Measurements from ENCODE around the gene KLHL2.
A peak's percentile ranks its signal among the peaks of the same experiment; 100 is the strongest.
"Not testable (repeated sequence)": the region's sequence is repeated elsewhere in the genome, so short reads cannot be mapped to it uniquely, and the experiment has no call there.

The KLHL2 gene

DNA sequence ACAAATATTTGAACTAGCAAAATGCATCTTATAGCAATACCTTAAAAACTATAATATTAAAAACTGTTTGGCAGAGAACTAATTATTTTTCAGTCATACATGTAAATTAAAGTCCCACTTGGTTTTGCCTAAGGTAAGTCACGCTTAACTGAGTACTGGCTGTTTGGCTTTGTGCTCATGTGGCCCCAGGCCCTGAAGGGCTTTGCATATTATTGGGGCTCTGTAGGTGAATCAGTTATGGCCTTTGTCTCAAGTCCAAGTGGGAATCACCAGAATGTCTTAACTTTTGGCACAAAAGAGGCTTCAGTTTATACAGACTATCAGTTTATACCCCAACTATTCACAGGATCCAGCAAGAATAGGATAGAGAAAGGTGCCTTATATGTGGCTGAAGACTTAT, 29.5 kb downstream of the KLHL2 start:
- not testable (repeated sequence) for DNase-seq

DNA sequence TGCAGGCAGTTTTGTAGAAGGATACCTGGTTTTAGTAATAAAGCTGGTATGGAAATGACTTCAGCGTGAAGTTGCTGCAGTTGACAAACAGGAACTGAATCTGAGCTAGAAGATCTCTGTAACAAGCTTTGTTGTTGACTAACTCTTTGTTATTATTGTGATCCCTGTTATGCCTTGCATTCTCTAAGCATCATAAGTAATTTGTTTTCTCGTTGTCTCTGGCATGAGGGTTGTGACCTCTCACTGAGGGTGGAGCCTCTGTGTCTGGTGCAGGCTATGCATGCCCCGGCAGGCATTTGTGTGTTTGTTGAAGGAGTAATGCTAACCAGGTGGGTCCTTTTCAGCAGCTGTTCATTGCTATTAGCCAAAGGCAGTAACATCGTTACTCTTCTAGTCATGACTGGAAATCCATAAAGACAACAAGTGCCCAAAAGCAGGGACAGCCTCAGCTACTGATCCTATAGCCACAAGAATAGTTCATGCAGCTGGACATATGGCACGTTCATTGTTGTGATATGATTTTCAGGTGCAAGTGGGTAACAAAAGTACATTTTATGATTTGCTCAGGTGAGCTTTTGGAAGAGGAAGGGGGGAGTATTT, 30.8 kb downstream of the KLHL2 start:
- DNase-seq: peak in 1 of 2 donors; percentile 27

GRCh38 chr4:165240761-165241160, 33.4 kb downstream of the KLHL2 start:
- DNase-seq: not testable (repeated sequence)

DNA sequence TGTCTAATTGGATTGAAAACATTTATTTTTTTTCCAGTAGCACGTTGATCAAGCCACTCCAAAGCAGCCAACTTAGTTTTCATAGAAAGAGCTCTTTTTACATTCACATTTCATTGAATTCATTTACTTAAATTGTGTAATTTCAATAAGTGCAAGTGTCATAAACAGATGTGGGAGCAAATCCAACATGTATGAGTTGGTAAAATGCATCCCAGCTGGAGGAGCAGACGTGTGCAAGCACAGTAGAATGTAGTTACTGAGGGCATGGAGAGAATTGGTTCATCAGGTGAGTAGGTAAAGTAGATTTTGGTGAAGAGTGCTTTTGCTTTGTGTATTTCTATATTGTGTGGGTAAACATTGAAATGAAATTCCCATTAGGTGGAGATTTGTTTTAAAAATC, 36.8 kb downstream of the KLHL2 start:
- DNase-seq: not testable (repeated sequence)

GRCh38 chr4:165244587-165245186, 37.3 kb downstream of the KLHL2 start:
- not testable (repeated sequence) for DNase-seq

- peak in 1 of 2 donors; percentile 12 for DNase-seq
These were observed 40.7 kb downstream of the KLHL2 start for GRCh38 chr4:165248102-165248501.

DNA sequence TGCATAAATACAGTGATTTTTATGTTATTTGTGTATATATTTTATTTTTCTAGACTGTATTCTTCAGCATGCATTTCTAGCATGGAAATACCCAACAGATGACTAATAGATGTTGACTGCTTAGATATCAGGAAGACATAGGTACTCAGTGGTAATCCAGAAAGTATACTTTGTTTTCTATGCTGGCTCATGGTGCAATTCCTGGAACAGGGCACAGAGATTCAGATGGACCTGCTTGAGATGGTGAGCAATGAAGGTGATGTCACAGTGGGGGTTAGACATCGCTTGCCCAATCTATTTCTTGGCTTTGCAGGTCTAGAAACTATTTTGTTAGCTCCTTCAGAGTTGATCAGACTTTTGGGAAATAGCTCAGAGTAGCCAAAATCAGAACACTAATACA, 41.5 kb downstream of the KLHL2 start:
- not testable (repeated sequence) for DNase-seq

DNA sequence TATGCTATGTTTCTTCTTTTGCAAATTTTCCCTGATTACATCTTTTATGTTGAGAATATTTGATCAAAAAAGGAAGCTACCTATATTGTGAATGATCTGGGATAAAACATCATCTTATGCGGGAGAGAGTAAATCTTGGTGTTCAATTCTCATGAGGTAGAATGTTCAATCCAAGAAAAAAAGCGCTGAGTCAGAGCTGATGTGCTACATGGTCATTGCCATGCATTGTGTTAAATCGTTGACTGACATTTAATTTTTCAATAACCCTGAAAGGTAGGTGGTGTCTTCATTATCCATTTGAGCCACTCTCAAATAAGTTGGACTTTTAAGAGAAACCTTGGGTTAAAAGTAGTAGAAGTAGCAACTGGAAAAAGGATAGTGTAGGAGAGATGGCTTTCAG, 47.4 kb downstream of the KLHL2 start:
- not testable (repeated sequence) for DNase-seq

- peak; percentile 73 to 82 for DNase-seq
These were observed 48.1 kb downstream of the KLHL2 start for GRCh38 chr4:165255439-165255838.

DNA sequence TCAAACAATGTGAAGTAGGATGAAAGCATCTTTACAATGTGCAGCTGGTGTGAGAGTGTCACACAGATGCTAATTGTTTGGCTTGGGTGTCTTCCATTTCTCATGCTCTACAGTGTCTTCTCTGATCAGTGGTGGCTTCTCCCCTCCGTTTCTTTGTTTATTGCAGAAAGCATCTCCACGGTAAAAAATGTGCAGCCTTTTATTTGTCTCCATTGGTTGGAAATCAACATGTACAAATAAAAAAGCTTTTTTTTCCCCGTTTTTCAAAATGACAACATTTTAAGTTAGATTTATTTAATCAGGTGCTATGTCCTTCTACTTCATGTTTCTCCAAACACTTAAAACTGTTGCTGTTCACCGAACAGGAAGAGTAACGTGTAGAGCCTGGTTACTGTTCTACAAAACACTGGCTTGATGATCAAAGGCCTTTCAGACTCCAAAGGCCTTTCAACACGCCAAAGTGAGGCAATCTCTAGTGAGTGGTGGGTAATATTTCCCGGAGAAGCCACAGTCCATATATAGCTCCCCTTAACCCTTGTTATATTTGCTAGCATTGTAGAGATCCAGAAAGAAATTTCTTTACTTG, 48.8 kb downstream of the KLHL2 start:
- DNase-seq: not testable (repeated sequence)

DNA sequence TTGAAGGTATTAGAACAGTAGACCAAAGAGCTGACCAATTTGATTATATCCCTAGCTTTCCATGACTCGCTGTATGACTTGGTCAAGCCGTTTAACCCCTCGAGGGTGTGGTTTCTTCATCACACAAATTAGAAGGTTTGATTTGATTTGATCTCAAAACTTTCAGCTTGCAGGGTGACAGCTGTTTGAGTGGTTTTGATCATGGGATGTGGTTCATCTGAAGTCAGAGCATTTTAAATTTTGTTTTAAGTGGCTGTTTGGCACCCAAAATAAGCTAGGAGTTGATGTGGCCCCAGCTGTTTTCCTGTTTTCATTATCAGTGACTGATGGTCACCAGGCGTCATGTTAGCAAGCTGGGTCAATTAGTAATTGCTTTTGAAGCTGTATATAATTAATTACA, 52.4 kb downstream of the KLHL2 start:
- DNase-seq: not testable (repeated sequence)

DNA sequence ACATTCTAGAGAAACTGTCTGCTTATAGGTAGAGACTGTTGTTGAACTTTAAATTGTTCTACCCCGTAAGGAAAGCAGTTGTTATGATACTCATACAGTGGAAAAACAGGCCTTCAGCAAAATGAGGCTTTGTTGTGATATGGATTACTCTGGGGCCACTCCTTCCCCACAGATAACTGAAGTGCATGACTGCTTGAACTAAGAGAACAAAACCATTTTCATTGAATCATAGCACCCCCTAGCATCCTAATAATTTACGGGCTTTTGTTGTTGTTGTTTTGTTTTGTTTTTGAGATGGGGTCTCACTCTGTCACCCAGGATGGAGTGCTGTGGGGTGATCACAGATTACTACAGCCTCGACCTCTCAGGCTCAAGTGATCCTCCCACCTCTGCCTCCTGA, 54.9 kb downstream of the KLHL2 start:
- not testable (repeated sequence) for DNase-seq

GRCh38 chr4:165263466-165263865, 56.1 kb downstream of the KLHL2 start:
- DNase-seq: not testable (repeated sequence)

DNA sequence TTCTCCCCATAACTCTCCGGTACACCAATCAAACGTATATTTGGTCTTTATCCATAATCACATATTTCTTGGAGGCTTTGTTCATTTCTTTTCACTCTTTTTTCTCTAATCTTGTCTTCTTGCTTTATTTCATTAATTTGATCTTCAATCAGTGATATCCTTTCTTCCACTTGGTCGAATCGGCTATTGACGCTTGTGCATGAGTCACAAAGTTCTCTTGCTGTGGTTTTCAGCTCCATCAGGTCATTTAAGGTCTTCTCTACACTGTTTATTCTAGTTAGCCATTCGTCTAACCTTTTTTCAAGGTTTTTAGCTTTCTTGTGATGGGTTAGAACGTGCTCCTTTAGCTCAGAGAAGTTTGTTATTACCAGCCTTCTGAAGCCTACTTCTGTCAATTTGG, 62.6 kb downstream of the KLHL2 start:
- not testable (repeated sequence) for DNase-seq

- not testable (repeated sequence) for DNase-seq
These were observed 66.1 kb downstream of the KLHL2 start for GRCh38 chr4:165273443-165273842.

DNA sequence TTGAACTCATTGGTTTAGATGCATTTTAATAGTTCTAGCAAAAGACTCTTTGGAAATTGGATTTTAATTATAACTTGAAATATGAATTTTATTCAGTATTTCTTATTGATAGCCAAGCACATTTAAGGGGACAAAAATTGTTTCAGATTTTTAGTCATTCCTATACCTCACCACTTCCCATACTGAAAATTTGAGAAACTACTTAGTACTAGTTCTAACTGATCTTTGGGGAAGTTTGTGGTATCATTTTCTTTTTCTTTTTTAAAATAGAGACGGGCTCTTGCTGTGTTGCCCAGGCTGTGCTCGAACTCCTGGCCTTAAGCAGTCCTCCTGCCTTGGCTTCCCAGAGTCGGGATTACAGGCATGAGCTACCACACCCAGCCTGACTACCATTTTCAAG, 68.0 kb downstream of the KLHL2 start:
- DNase-seq: not testable (repeated sequence)

GRCh38 chr4:165279531-165279930, 72.2 kb downstream of the KLHL2 start:
- DNase-seq: not testable (repeated sequence)

GRCh38 chr4:165284697-165285096, 77.3 kb downstream of the KLHL2 start:
- DNase-seq: not testable (repeated sequence)

DNA sequence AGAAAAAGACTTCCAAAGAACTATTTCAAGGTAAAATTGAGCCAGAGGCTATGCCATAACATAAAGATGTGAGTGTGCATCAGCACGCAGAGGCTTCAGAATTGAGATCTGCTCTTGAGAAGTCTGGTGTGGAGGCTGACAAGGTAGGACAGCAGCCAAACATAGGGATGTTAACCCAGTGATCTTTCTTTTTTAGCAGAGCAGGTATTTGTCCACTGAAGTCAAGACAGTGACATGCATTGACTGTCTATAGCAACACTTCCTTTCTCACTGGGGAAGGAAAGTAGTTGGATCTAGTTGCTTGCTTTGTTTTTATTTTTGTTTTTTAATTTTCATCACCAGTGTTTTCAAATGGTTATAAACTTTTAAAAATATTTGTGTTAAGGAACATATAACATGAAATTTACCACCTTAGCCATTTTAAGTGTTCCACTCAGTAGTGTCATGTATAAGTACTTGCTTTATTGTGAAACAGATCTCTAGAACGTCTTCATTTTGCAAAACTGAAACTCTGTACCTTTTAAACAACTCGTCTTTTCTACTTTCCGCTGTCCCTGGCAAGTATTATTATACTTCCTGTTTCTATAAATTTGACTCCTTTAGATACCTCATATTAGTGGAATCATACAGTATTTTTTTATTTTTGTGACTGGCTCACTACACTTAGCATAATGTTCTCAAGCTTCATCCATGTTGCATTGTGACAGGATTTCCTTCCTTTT, 79.4 kb downstream of the KLHL2 start:
- DNase-seq: not testable (repeated sequence)

- DNase-seq: no peak
These were observed 80.9 kb downstream of the KLHL2 start for GRCh38 chr4:165288226-165288625.

DNA sequence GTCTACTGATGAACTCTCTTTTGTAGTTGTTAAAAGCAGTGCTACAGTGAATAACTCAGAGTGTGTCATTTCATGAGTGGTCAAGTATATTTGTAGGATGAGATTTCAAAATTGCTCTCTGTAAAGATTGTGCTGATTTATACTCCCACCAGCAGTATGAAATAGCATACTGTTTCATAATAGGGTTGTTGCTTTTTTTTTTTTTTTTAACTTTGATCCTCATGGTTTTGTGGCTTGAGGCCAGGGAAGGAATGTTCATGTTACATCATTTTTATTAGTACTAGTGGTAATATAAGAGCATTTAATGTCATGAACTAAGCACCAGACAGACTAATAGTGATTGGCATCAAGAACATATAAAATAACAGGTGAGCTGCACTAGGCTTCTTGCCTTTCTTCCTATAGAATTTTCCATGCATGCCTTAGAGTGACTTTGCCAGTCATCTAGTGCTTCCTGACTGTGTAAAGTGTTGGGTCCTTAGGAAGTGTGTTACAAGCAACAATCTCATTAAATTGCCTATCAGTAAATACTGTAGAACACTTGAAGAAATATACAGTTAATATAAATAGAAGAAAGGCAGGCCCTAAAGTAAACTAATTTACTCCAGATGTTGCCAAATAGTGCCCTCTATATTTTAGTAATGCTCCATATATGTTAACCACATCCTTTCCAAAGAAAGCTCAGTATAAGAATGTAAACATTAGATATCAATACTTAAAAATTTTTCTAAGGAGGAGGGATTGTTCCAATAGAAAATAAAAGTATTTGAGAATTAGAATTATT, 81.5 kb downstream of the KLHL2 start:
- peak; percentile 65 to 77 for DNase-seq

- DNase-seq: no peak
These were observed 82.0 kb downstream of the KLHL2 start for GRCh38 chr4:165289423-165289785.

DNA sequence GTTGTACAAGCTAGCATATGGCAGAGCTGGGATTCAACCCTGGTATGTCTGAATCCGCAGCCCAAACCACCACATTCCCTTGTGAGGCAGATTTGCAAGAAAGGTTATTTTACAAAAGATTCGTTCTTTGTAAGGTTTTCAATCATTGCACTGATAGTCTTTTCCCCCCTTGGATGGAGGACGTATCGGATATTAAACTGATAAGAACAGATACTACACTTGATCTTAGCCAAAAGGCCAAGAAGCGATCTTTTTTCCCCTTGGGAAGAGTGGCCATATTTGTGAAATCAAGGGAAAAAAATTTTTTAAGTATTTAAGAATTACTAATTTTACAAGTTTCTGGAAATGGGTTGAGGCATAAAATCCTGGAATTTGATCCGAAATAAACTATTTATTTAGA, 85.7 kb downstream of the KLHL2 start:
- DNase-seq: no peak
